ENCODE measurements around the gene LRRC8E. TPM values are rescaled to one million over a fixed set of nuclear protein-coding genes. Genes with fewer than 3 reads are reported as not detected.

LRRC8E gene
- total RNA-seq, 4 donors from 2014 or later, result 0.79 to 1.5 TPM; not detected in 2

DNA sequence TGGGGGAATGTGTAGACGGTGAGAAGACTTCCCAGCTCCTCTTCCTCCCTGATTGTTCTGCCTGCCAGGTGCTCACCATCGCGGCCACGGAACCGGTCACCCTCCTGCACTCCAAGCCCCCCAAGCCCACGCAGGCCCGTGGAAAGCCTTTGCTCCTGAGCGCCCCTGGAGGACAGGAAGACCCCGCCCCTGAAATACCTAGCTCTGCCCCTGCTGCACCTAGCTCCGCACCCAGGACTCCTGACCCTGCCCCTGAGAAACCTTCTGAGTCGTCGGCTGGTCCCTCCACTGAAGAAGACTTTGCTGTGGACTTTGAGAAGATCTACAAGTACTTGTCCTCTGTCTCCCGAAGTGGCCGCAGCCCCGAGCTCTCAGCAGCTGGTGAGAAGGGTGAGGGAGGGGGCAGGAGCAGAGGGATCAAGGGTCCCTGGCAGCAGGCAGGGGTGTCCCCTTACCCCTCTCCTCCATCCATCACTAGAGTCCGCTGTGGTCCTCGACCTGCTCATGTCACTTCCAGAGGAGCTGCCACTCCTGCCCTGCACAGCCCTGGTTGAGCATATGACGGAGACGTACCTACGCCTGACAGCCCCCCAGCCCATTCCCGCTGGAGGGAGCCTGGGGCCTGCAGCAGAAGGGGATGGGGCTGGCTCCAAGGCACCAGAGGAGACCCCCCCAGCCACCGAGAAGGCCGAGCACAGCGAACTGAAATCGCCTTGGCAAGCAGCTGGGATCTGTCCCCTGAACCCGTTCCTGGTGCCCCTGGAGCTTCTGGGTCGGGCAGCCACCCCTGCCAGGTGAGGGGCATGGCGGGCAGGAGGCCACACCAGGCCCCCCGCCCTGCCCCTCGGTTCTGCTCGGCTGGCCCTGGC is 33.9 kb downstream of the LRRC8E start:
- Histone ChIP-seq H3K4me1 (peaks cover 33 to 64% (median 52%) of the 10 kb centered on the region in 4 donors), H3K9me3 (no peaks in the 10 kb centered on the region), H3K27ac (peak overlapping the region; percentile 88 to 97 (median 91)), H3K4me3 (no peak overlapping the region), H3K27me3 (peaks cover 25% of the 10 kb centered on the region), H3K36me3 (peaks cover 0 to 10% (median 0%) of the 10 kb centered on the region in 4 donors)
- intact Hi-C loops (cut with DNase I; ENCODE audit: low total_unique reads) (no loop called here), in situ Hi-C loops (cut with MboI; ENCODE audit: low pct_ligation_motif_present in 1 of 4, low pct_unique_long_range_greater_than_20kb in 1 of 4, low sequenced_read_pairs in 3 of 4) (no loop called here)
- no peak for TF ChIP-seq EP300 (IDR thresholded peaks at IDR 0.05; ENCODE audit: low read depth)
- no peak for TF ChIP-seq CTCF (IDR thresholded peaks at IDR 0.05)
- TF ChIP-seq POLR2A (IDR thresholded peaks at IDR 0.05), result no peak
- TF ChIP-seq POLR2AphosphoS5 (IDR thresholded peaks at IDR 0.05), result no peak
- 94% methylated on average over 30 of the region's 31 CpGs; no CpG with 5 or more reads in 1 of the 2 donors for WGBS, 2 donors (ENCODE audit: low coverage in 1 of 2)
- DNase-seq, result no peak

- peak overlapping the region in 3 of 4 donors; percentile 80 to 91 (median 86) for H3K27ac ChIP-seq
- peaks cover 0 to 10% (median 0%) of the 10 kb centered on the region in 4 donors for H3K36me3 ChIP-seq
- no peak for TF ChIP-seq CTCF (IDR thresholded peaks at IDR 0.05)
- no peak for TF ChIP-seq POLR2AphosphoS5 (IDR thresholded peaks at IDR 0.05)
- TF ChIP-seq POLR2A (IDR thresholded peaks at IDR 0.05), result no peak
- no peak for TF ChIP-seq EP300 (IDR thresholded peaks at IDR 0.05; ENCODE audit: low read depth)
- no peak for DNase-seq
- peaks cover 37 to 64% (median 50%) of the 10 kb centered on the region in 4 donors for H3K4me1 ChIP-seq
- 83% methylated on average over 8 of the region's 8 CpGs; no CpG with 5 or more reads in 1 of the 2 donors for WGBS, 2 donors (ENCODE audit: low coverage in 1 of 2)
- H3K27me3 ChIP-seq, result peaks cover 19% of the 10 kb centered on the region
- no peak overlapping the region for H3K4me3 ChIP-seq
- H3K9me3 ChIP-seq, result no peaks in the 10 kb centered on the region
- intact Hi-C loops (cut with DNase I; ENCODE audit: low total_unique reads), result no loop called here
- in situ Hi-C loops (cut with MboI; ENCODE audit: low pct_ligation_motif_present in 1 of 4, low pct_unique_long_range_greater_than_20kb in 1 of 4, low sequenced_read_pairs in 3 of 4), result no loop called here
Observed at GRCh38 chr19:7922836-7923195, 34.5 kb downstream of the LRRC8E start.

DNA sequence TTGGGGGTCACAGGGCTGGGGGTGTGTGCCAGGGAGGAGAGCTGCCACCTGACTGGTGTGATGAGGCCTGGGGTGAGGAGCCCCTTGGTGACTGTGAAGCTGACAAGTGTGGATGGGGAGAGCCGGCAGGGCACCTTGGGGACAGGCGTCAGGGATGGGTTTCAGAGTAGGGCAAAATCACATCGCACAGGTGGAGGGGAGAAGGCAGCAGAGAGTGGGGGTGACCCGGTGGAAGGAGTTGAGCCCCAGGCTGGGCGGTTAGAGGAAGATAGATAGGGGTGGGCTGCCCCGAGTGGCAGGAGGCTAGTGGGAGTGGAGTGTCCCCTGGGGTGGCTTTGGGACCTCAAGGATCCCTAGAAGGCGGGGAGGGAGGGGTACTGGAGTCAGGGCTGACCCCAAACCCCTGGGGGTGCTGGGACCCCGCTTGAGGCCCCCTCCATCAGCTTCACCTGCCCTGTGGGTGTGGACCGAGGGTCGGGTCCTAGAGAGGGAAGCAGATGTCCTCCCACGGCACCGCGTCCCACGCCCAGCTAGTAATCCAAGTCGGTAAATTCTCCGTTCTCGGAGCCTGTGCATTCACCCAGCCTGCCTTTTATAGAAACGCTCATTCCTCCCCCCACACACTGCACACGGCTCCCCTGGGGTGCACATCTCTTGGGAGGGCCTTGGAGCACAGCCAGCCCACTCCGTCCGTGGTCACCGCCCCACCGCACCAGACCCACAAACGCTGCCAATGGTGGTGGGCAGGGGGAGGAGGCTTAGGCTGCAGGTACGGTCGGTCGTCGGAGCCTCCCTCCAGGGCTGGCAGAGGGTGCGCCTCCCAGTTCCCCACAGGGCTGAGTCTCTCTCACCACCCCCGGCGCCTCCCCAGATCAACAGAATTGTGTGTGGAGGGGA is 35.2 kb downstream of the LRRC8E start:
- H3K4me3 ChIP-seq, result no peak overlapping the region
- no peak for DNase-seq
- peaks cover 0 to 10% (median 0%) of the 10 kb centered on the region in 4 donors for H3K36me3 ChIP-seq
- 76 to 83% methylated on average over 6 to 31 of the region's 31 CpGs for WGBS, 2 donors (ENCODE audit: low coverage in 1 of 2)
- peak overlapping the region; percentile 14 to 91 (median 83) for H3K27ac ChIP-seq
- intact Hi-C loops (cut with DNase I; ENCODE audit: low total_unique reads) (no loop called here), in situ Hi-C loops (cut with MboI; ENCODE audit: low pct_ligation_motif_present in 1 of 4, low pct_unique_long_range_greater_than_20kb in 1 of 4, low sequenced_read_pairs in 3 of 4) (no loop called here)
- TF ChIP-seq POLR2A (IDR thresholded peaks at IDR 0.05) (peak; percentile 8), POLR2AphosphoS5 (IDR thresholded peaks at IDR 0.05) (no peak)
- peaks cover 12% of the 10 kb centered on the region for H3K27me3 ChIP-seq
- H3K9me3 ChIP-seq, result no peaks in the 10 kb centered on the region
- H3K4me1 ChIP-seq, result peaks cover 40 to 66% (median 52%) of the 10 kb centered on the region in 4 donors

- Histone ChIP-seq H3K4me3 (no peak overlapping the region), H3K36me3 (peaks cover 0 to 10% (median 0%) of the 10 kb centered on the region in 4 donors), H3K27me3 (peaks cover 5% of the 10 kb centered on the region), H3K27ac (peak overlapping the region; percentile 26 to 91 (median 83)), H3K4me1 (peaks cover 43 to 65% (median 52%) of the 10 kb centered on the region in 4 donors), H3K9me3 (no peaks in the 10 kb centered on the region)
- no peak for DNase-seq
- intact Hi-C loops (cut with DNase I; ENCODE audit: low total_unique reads), result no loop called here
- WGBS, 2 donors (ENCODE audit: low coverage in 1 of 2), result 49% methylated on average over 12 of the region's 12 CpGs; no CpG with 5 or more reads in 1 of the 2 donors
- TF ChIP-seq POLR2AphosphoS5 (IDR thresholded peaks at IDR 0.05) (no peak), EP300 (IDR thresholded peaks at IDR 0.05; ENCODE audit: low read depth) (no peak), POLR2A (IDR thresholded peaks at IDR 0.05) (no peak), CTCF (IDR thresholded peaks at IDR 0.05) (no peak)
- in situ Hi-C loops (cut with MboI; ENCODE audit: low pct_ligation_motif_present in 1 of 4, low pct_unique_long_range_greater_than_20kb in 1 of 4, low sequenced_read_pairs in 3 of 4), result no loop called here
Observed at GRCh38 chr19:7924241-7924640, 35.9 kb downstream of the LRRC8E start.
